OCI-LY7 (cell line): Measurements from ENCODE around the gene PCNX2.

Experiments
- CTCF ChIP-seq: fragments of 200-600 bp; sonication (generic); conservative IDR thresholded peaks from 2 replicates; pipeline ENCODE4 v1.5.1; 2014; ENCODE audit warnings: mild to moderate bottlenecking, antibody characterized with exemption, low read length, moderate library complexity, mixed read lengths
- EZH2phosphoT487 ChIP-seq: fragments of 200-600 bp; sonication (generic); IDR thresholded peaks from 2 replicates; pipeline ENCODE4 v1.6.1; 2018; ENCODE audit warnings: low read depth, borderline replicate concordance, mild to moderate bottlenecking, mixed run types, antibody characterized with exemption, low read length, moderate library complexity, mixed read lengths

- no peak for TF ChIP-seq CTCF
- no peak for TF ChIP-seq EZH2phosphoT487
These were observed 86.8 kb downstream of the PCNX2 start for GRCh38 chr1:233208687-233209086.
